BLaER1 (cell line): ENCODE results near the gene LPAR5.

ENCODE experiments used
- H3K27ac ChIP-seq: shearing (Covaris generic); formaldehyde crosslinking; 2 replicates; pipeline ENCODE4 v1.8.1; 2022
- H3K27me3 ChIP-seq: shearing (Covaris generic); formaldehyde crosslinking; 2 replicates; pipeline ENCODE4 v1.8.1; 2022
- H3K36me3 ChIP-seq: shearing (Covaris generic); formaldehyde crosslinking; 2 replicates; pipeline ENCODE4 v1.8.1; 2022
- H3K4me1 ChIP-seq: shearing (Covaris generic); formaldehyde crosslinking; 2 replicates; pipeline ENCODE4 v1.8.1; 2022
- H3K4me2 ChIP-seq: shearing (Covaris generic); formaldehyde crosslinking; 2 replicates; pipeline ENCODE4 v1.8.1; 2022
- H3K4me3 ChIP-seq: shearing (Covaris generic); formaldehyde crosslinking; 2 replicates; pipeline ENCODE4 v1.8.1; 2022
- H3K9ac ChIP-seq: shearing (Covaris generic); formaldehyde crosslinking; 2 replicates; pipeline ENCODE4 v1.8.1; 2022
- H3K9me3 ChIP-seq: shearing (Covaris generic); formaldehyde crosslinking; 2 replicates; pipeline ENCODE4 v1.8.1; 2022
- H4K20me1 ChIP-seq: shearing (Covaris generic); formaldehyde crosslinking; 2 replicates; pipeline ENCODE4 v1.8.1; 2022
- Cebpa-rat ChIP-seq: shearing (Covaris generic); IDR thresholded peaks from 2 replicates; pipeline ENCODE4 v1.8.1; 2022

The LPAR5 gene

GRCh38 chr12:6641131-6641530 lies 5.4 kb upstream of the LPAR5 start:
- peaks cover 31% of the 10 kb centered on the region for H3K9me3 ChIP-seq
- H4K20me1 ChIP-seq, result no peaks in the 10 kb centered on the region
- H3K27ac ChIP-seq, result no peak overlapping the region
- H3K9ac ChIP-seq, result no peak overlapping the region
- no peaks in the 10 kb centered on the region for H3K27me3 ChIP-seq
- TF ChIP-seq Cebpa-rat, result no peak
- peaks cover 19% of the 10 kb centered on the region; the same call in 1 of the 2 replicates for H3K36me3 ChIP-seq
- no peak overlapping the region for H3K4me2 ChIP-seq
- peaks cover 68% of the 10 kb centered on the region for H3K4me1 ChIP-seq
- H3K4me3 ChIP-seq, result no peak overlapping the region

- H3K9ac ChIP-seq, result no peak overlapping the region
- peaks cover 31% of the 10 kb centered on the region for H3K9me3 ChIP-seq
- no peak for TF ChIP-seq Cebpa-rat
- peaks cover 18% of the 10 kb centered on the region; the same call in 1 of the 2 replicates for H3K36me3 ChIP-seq
- H3K4me1 ChIP-seq, result peaks cover 74% of the 10 kb centered on the region
- no peaks in the 10 kb centered on the region for H3K27me3 ChIP-seq
- no peaks in the 10 kb centered on the region for H4K20me1 ChIP-seq
- H3K27ac ChIP-seq, result no peak overlapping the region
- H3K4me3 ChIP-seq, result no peak overlapping the region
- H3K4me2 ChIP-seq, result no peak overlapping the region
These were observed 4.7 kb upstream of the LPAR5 start for GRCh38 chr12:6640497-6640896.

- Histone ChIP-seq H3K27me3 (no peaks in the 10 kb centered on the region), H3K27ac (peak overlapping the region; percentile 97), H3K4me2 (peak overlapping the region; percentile 97), H3K4me3 (peak overlapping the region; percentile 38), H3K36me3 (peaks cover 16% of the 10 kb centered on the region; the same call in 1 of the 2 replicates), H3K9ac (peak overlapping the region; percentile 74), H3K4me1 (peaks cover 75% of the 10 kb centered on the region), H4K20me1 (no peaks in the 10 kb centered on the region), H3K9me3 (peaks cover 19% of the 10 kb centered on the region)
- no peak for TF ChIP-seq Cebpa-rat
These were observed 3.5 kb upstream of the LPAR5 start for GRCh38 chr12:6639151-6639801.

- H3K9me3 ChIP-seq, result peaks cover 10% of the 10 kb centered on the region
- peaks cover 75% of the 10 kb centered on the region for H3K4me1 ChIP-seq
- H3K4me2 ChIP-seq, result peak overlapping the region; percentile 97
- peaks cover 6% of the 10 kb centered on the region; the same call in 1 of the 2 replicates for H3K36me3 ChIP-seq
- H3K27ac ChIP-seq, result peak overlapping the region; percentile 97
- no peak for TF ChIP-seq Cebpa-rat
- no peaks in the 10 kb centered on the region for H3K27me3 ChIP-seq
- peak overlapping the region; percentile 38 for H3K4me3 ChIP-seq
- peak overlapping the region; percentile 74 for H3K9ac ChIP-seq
- H4K20me1 ChIP-seq, result no peaks in the 10 kb centered on the region
These were observed 2.5 kb upstream of the LPAR5 start for GRCh38 chr12:6638305-6638704.

- Histone ChIP-seq H3K27me3 (no peaks in the 10 kb centered on the region), H3K9me3 (no peaks in the 10 kb centered on the region), H3K4me3 (peak overlapping the region; percentile 68), H3K4me1 (peaks cover 95% of the 10 kb centered on the region), H3K4me2 (peak overlapping the region; percentile 97), H4K20me1 (no peaks in the 10 kb centered on the region), H3K27ac (peak overlapping the region; percentile 97), H3K36me3 (no peaks in the 10 kb centered on the region), H3K9ac (peak overlapping the region; percentile 89)
- no peak for TF ChIP-seq Cebpa-rat
These were observed 344 bp downstream of the LPAR5 start for GRCh38 chr12:6635375-6635855.

GRCh38 chr12:6632026-6632983 lies 3.5 kb downstream of the LPAR5 start:
- Histone ChIP-seq H3K4me3 (peak overlapping the region; percentile 68), H3K27ac (peak overlapping the region; percentile 97), H3K9me3 (no peaks in the 10 kb centered on the region), H4K20me1 (no peaks in the 10 kb centered on the region), H3K36me3 (no peaks in the 10 kb centered on the region), H3K9ac (peak overlapping the region; percentile 89), H3K27me3 (no peaks in the 10 kb centered on the region), H3K4me2 (peak overlapping the region; percentile 97), H3K4me1 (peaks cover 93% of the 10 kb centered on the region)
- no peak for TF ChIP-seq Cebpa-rat

GRCh38 chr12:6631549-6631961 lies 4.2 kb downstream of the LPAR5 start:
- Histone ChIP-seq H3K9ac (peak overlapping the region; percentile 89), H3K9me3 (no peaks in the 10 kb centered on the region), H3K4me1 (peaks cover 93% of the 10 kb centered on the region), H3K4me3 (peak overlapping the region; percentile 68), H3K27ac (peak overlapping the region; percentile 97), H3K4me2 (peak overlapping the region; percentile 97), H4K20me1 (no peaks in the 10 kb centered on the region), H3K27me3 (no peaks in the 10 kb centered on the region), H3K36me3 (no peaks in the 10 kb centered on the region)
- no peak for TF ChIP-seq Cebpa-rat

- Histone ChIP-seq H3K27ac (peak overlapping the region; percentile 97), H3K9me3 (no peaks in the 10 kb centered on the region), H3K27me3 (no peaks in the 10 kb centered on the region), H4K20me1 (no peaks in the 10 kb centered on the region), H3K4me2 (peak overlapping the region; percentile 97), H3K36me3 (no peaks in the 10 kb centered on the region), H3K4me3 (peak overlapping the region; percentile 68), H3K4me1 (peaks cover 93% of the 10 kb centered on the region), H3K9ac (peak overlapping the region; percentile 89)
- no peak for TF ChIP-seq Cebpa-rat
These were observed 5.0 kb downstream of the LPAR5 start for GRCh38 chr12:6630736-6631135.

- Histone ChIP-seq H3K4me3 (peak overlapping the region; percentile 63), H3K4me2 (peak overlapping the region; percentile 97), H3K27ac (peak overlapping the region; percentile 82), H4K20me1 (no peaks in the 10 kb centered on the region), H3K9ac (peak overlapping the region; percentile 69), H3K4me1 (peaks cover 94% of the 10 kb centered on the region), H3K9me3 (no peaks in the 10 kb centered on the region), H3K27me3 (no peaks in the 10 kb centered on the region), H3K36me3 (0 out of 2 replicates have a peak, but pooled peaks cover 6% of the 10 kb centered on the region)
- no peak for TF ChIP-seq Cebpa-rat
These were observed 8.1 kb downstream of the LPAR5 start for GRCh38 chr12:6627616-6628015.
